SU-DHL-6 (cell line): ENCODE measurements around the gene RCAN2.

ENCODE experiments used
- H2AFZ ChIP-seq: fragments of 200-600 bp; sonication (generic); 2 replicates; pipeline ENCODE4 v1.6.1; 2014; ENCODE audit warnings: low read depth, mild to moderate bottlenecking, moderate library complexity, mixed read lengths, antibody characterized with exemption, low read length; ENCODE audit not compliant: severe bottlenecking
- H3F3A ChIP-seq: fragments of 200-600 bp; shearing (Covaris generic); 2 replicates; pipeline ENCODE4 v1.6.0; 2016; ENCODE audit warnings: antibody characterized with exemption, mild to moderate bottlenecking; ENCODE audit not compliant: insufficient read depth
- H3K27ac ChIP-seq: fragments of 200-600 bp; sonication (generic); 2 replicates; pipeline ENCODE4 v1.5.1; 2016; ENCODE audit warnings: low read depth, mild to moderate bottlenecking, low read length, moderate library complexity, mixed read lengths
- H3K27me3 ChIP-seq: fragments of 200-600 bp; sonication (generic), shearing (Covaris generic); 2 replicates; pipeline ENCODE4 v1.6.0; 2014; ENCODE audit warnings: mild to moderate bottlenecking, low read length
- H3K36me3 ChIP-seq: fragments of 200-600 bp; sonication (generic); 2 replicates; pipeline ENCODE4 v1.6.1; 2014; ENCODE audit warnings: mild to moderate bottlenecking, low read length, mixed read lengths
- H3K4me2 ChIP-seq: fragments of 300-600, 200-600 bp; shearing (Covaris generic), sonication (generic); 2 replicates; pipeline ENCODE4 v1.6.0; 2014; ENCODE audit warnings: low read length, low read depth, mild to moderate bottlenecking; ENCODE audit not compliant: poor library complexity, severe bottlenecking
- H3K4me3 ChIP-seq: fragments of 200-600 bp; sonication (generic); 2 replicates; pipeline ENCODE4 v1.5.1; 2014; ENCODE audit warnings: antibody characterized with exemption, low read length, mild to moderate bottlenecking, mixed read lengths; ENCODE audit not compliant: insufficient read depth, poor library complexity, severe bottlenecking
- H3K79me2 ChIP-seq: fragments of 200-600 bp; sonication (generic); 2 replicates; pipeline ENCODE4 v1.6.1; 2014; ENCODE audit warnings: mild to moderate bottlenecking, low read length, moderate library complexity; ENCODE audit not compliant: insufficient read depth
- H3K9ac ChIP-seq: fragments of 200-600 bp; sonication (generic); 2 replicates; pipeline ENCODE4 v1.7.0; 2014; ENCODE audit warnings: mild to moderate bottlenecking, low read length
- H3K9me2 ChIP-seq: fragments of 200-600 bp; sonication (generic); replicated peaks from 2 replicates; pipeline ENCODE4 v1.6.1; 2014; ENCODE audit warnings: low read length; ENCODE audit not compliant: insufficient read depth
- H3K9me3 ChIP-seq: fragments of 200-600 bp; sonication (generic); 2 replicates; pipeline ENCODE4 v1.6.1; 2014; ENCODE audit warnings: low read length, mixed read lengths; ENCODE audit not compliant: insufficient read depth
- H4K20me1 ChIP-seq: fragments of 200-600 bp; sonication (generic); 2 replicates; pipeline ENCODE4 v1.6.1; 2014; ENCODE audit warnings: low read depth, mild to moderate bottlenecking, antibody characterized with exemption, low read length, moderate library complexity, mixed read lengths
- EZH2phosphoT487 ChIP-seq: fragments of 200-600 bp; sonication (generic), shearing (Covaris generic); conservative IDR thresholded peaks from 2 replicates; pipeline ENCODE4 v1.6.1; 2018; ENCODE audit warnings: mild to moderate bottlenecking, antibody characterized with exemption, low read length, moderate library complexity, mixed read lengths
- TF ChIP-seq, protein P1 (sequence below): fragments of 200-600 bp; sonication (generic); IDR thresholded peaks from one replicate; pipeline ENCODE4 v1.5.1; 2017; ENCODE audit warnings: antibody characterized with exemption, mild to moderate bottlenecking, low read length, moderate library complexity; ENCODE audit not compliant: insufficient read depth, poor library complexity, severe bottlenecking

The RCAN2 gene

GRCh38 chr6:46530896-46531295 is 39.6 kb upstream of the RCAN2 start:
- H3K36me3 ChIP-seq, result no peaks in the 10 kb centered on the region; the same call in 1 of the 2 replicates
- H4K20me1 ChIP-seq, result no peaks in the 10 kb centered on the region
- no peaks in the 10 kb centered on the region for H3K9me2 ChIP-seq
- no peak overlapping the region for H2AFZ ChIP-seq
- no peak overlapping the region for H3K4me2 ChIP-seq
- no peak overlapping the region for H3K9ac ChIP-seq
- no peak overlapping the region for H3K27ac ChIP-seq
- H3F3A ChIP-seq, result no peaks in the 10 kb centered on the region
- no peak overlapping the region for H3K4me3 ChIP-seq
- peaks cover 9% of the 10 kb centered on the region; the same call in 1 of the 2 replicates for H3K9me3 ChIP-seq
- no peaks in the 10 kb centered on the region for H3K27me3 ChIP-seq
- no peak for TF ChIP-seq EZH2phosphoT487
- TF ChIP-seq, protein P1, sequence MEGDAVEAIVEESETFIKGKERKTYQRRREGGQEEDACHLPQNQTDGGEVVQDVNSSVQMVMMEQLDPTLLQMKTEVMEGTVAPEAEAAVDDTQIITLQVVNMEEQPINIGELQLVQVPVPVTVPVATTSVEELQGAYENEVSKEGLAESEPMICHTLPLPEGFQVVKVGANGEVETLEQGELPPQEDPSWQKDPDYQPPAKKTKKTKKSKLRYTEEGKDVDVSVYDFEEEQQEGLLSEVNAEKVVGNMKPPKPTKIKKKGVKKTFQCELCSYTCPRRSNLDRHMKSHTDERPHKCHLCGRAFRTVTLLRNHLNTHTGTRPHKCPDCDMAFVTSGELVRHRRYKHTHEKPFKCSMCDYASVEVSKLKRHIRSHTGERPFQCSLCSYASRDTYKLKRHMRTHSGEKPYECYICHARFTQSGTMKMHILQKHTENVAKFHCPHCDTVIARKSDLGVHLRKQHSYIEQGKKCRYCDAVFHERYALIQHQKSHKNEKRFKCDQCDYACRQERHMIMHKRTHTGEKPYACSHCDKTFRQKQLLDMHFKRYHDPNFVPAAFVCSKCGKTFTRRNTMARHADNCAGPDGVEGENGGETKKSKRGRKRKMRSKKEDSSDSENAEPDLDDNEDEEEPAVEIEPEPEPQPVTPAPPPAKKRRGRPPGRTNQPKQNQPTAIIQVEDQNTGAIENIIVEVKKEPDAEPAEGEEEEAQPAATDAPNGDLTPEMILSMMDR, result no peak
- no peaks in the 10 kb centered on the region for H3K79me2 ChIP-seq

DNA sequence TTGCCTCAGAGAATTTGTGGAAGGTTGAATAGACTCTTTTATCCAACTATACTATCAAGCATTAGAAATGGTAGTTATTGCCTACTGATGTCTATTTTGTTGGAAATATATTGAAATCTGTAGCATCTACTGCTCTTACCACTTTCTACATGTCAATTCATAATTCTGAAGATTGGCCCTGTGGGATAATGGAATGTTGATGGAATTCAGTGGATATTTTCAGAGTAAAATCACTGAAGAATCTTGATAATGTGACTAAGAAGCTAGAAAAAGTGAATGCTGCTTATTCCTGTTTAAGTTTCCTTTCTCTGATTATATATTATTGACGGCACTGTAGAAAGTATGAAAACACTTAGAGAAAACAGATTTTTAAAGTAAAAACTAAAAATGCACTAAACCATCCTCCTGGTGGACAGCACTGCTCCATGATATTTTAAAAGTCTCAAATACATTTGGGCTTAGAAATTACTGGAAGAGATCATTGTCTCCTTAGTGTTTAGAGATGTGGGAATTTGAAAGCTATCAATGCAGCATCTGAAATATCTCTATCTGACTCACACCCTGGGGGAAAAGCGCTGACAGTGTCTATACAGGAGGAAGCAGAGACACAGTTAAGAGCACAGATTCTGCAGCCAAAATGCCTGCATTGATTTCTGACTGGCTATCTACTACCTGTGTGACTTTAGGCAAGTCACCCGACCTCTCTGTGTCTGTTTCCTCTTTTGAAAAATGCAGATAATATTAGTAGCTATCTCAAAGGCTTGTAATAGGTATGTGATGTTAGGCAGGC is 37.9 kb upstream of the RCAN2 start:
- H3K9me2 ChIP-seq, result no peaks in the 10 kb centered on the region
- H3F3A ChIP-seq, result no peaks in the 10 kb centered on the region
- no peaks in the 10 kb centered on the region for H3K36me3 ChIP-seq
- no peak overlapping the region for H3K4me3 ChIP-seq
- no peaks in the 10 kb centered on the region for H3K79me2 ChIP-seq
- H3K27me3 ChIP-seq, result no peaks in the 10 kb centered on the region
- TF ChIP-seq EZH2phosphoT487, result no peak
- TF ChIP-seq, protein P1, result no peak
- H3K9me3 ChIP-seq, result no peaks in the 10 kb centered on the region
- H3K27ac ChIP-seq, result no peak overlapping the region
- H3K4me2 ChIP-seq, result no peak overlapping the region
- no peak overlapping the region for H3K9ac ChIP-seq
- no peak overlapping the region for H2AFZ ChIP-seq
- no peaks in the 10 kb centered on the region for H4K20me1 ChIP-seq

DNA sequence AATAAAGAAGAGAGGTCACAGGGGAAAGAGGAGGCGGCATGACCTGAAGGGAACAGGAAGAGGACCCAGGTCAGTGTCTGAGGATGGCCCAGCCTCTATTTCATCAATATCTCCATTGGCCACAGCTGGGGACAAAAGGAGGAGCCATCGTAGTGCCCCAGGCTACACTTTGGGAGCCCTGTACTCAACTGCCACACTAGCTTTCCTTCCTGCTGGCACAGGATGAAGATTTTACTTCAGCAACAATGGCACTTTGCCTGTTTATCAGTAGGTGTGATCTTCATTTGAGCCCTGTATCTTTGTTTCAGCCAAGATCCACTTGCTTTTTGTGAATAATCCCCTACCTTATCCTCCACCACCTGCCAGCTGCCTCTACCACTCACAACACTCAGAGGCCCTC is 35.4 kb upstream of the RCAN2 start:
- Histone ChIP-seq H4K20me1 (no peaks in the 10 kb centered on the region), H2AFZ (no peak overlapping the region), H3K36me3 (no peaks in the 10 kb centered on the region), H3K9ac (no peak overlapping the region), H3K9me2 (no peaks in the 10 kb centered on the region), H3K79me2 (no peaks in the 10 kb centered on the region), H3K4me3 (no peak overlapping the region), H3K4me2 (no peak overlapping the region), H3K9me3 (no peaks in the 10 kb centered on the region), H3K27me3 (no peaks in the 10 kb centered on the region), H3K27ac (no peak overlapping the region), H3F3A (no peaks in the 10 kb centered on the region)
- no peak for TF ChIP-seq EZH2phosphoT487
- TF ChIP-seq, protein P1, result no peak
